ENCODE measurements around the gene ERCC4. TPM values are rescaled to one million over a fixed set of nuclear protein-coding genes. Genes with fewer than 3 reads are reported as not detected.

The ERCC4 gene
- total and polyA plus RNA-seq, 2 of the 8 experiments (the other 6 are each of a cell fraction or from before 2014, with no cell fraction given) = 1.6 to 13.2 TPM

- TF ChIP-seq TCF12 (IDR thresholded peaks at IDR 0.05; ENCODE audit: low read depth, low read length) = no peak
- TF ChIP-seq CHD1 (IDR thresholded peaks at IDR 0.05; ENCODE audit: low read depth, low read length) = no peak
These were observed 53.5 kb downstream of the ERCC4 start (continued) for GRCh38 chr16:13973321-13974023.
